HG02642 (cell line): ENCODE measurements around the gene LTB.
A peak's percentile ranks its signal among the peaks of the same experiment; 100 is the strongest.

Source experiments
- ATAC-seq: cut with Tn5 transposase; IDR thresholded peaks from one replicate; pipeline ENCODE4 v1.9.1; 2021; ENCODE audit warnings: mild to moderate bottlenecking; ENCODE audit not compliant: unreplicated experiment, poor library complexity

LTB gene, protein sequence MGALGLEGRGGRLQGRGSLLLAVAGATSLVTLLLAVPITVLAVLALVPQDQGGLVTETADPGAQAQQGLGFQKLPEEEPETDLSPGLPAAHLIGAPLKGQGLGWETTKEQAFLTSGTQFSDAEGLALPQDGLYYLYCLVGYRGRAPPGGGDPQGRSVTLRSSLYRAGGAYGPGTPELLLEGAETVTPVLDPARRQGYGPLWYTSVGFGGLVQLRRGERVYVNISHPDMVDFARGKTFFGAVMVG

DNA sequence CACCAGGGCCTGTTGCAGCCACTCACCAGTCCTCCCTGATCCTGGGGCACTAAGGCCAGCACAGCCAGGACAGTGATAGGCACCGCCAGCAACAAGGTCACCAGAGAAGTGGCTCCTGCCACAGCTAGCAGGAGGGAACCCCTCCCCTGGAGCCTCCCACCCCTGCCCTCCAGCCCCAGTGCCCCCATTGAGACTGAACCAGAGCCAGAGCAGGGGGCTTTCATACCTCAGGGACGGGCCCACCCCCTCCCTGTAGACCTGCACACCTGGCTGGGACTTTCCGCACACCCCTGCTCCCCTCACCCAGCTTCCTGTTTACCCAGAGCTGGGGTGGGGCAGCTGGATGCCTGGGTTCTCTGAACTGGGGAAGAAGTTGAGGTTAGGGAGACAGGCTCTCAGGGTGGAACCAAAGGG is at the start of gene LTB:
LTB (minus strand) TSS at position 195 of the 414 bp plus-strand sequence; CDS start at position 188, 7 bp downstream.
- ATAC-seq: no peak

DNA sequence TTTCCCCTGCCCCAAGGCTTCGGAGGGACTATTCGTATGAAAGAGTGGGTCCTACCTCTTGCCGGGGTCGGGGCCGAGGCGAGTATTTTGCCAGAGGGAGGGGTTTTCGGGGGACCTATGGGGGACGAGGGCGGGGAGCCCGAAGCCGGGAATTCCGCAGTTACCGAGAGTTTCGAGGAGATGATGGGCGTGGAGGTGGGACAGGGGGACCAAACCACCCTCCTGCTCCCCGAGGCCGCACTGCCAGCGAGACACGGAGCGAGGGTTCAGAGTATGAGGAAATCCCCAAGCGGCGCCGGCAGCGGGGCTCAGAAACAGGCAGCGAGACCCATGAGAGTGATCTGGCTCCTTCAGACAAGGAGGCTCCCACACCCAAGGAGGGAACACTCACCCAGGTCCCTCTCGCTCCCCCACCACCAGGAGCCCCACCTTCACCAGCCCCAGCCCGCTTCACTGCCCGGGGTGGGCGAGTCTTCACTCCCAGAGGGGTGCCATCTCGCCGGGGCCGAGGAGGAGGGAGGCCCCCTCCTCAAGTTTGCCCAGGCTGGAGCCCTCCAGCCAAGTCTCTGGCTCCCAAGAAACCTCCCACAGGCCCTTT is 49.6 kb upstream of the LTB start:
- no peak for ATAC-seq

GRCh38 chr6:31631209-31631608 is 49.0 kb upstream of the LTB start:
- ATAC-seq: no peak

GRCh38 chr6:31630177-31630934 is 48.1 kb upstream of the LTB start:
- no peak for ATAC-seq

GRCh38 chr6:31629014-31629413 is 46.8 kb upstream of the LTB start:
- ATAC-seq: no peak

- ATAC-seq: no peak
Observed at GRCh38 chr6:31627690-31628287, 45.6 kb upstream of the LTB start.

GRCh38 chr6:31626952-31627351 is 44.7 kb upstream of the LTB start:
- no peak for ATAC-seq

DNA sequence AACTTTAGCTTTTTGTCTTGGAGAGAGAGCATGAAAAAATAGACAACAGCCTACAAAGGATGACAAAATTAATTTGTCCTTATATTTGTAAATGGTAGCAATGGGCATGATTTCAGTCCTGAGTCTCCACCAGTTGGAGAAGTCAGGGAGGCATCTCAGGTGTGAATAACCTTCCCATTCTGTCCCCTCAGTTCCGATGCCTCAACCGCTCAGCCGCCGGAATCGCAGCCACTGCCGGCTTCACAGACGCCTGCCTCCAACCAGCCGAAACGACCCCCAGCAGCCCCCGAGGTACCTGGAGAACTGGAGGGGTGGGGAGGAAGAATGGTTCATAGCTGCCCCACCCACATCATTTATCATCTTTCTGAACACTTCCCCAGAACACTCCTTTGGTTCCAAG is 41.8 kb upstream of the LTB start:
- ATAC-seq: no peak

DNA sequence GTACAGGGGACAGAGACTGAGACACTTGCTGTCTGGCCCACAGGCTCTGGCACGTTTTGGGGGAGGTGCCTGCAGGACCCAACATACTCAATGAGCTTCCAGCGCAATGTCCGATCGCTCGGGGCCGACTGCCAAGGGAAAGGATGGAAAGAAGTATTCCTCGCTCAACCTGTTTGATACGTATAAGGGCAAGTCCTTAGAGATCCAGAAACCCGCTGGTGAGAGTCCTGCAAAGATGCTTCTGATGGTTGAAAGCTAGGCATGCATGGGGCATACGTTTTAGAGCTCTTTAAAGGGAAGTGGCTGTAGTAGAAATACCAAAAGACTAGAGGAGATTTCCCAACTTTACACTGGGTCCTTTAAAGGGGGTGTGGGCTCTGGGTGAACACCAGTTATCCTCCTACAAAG is 40.5 kb upstream of the LTB start:
- ATAC-seq: no peak

DNA sequence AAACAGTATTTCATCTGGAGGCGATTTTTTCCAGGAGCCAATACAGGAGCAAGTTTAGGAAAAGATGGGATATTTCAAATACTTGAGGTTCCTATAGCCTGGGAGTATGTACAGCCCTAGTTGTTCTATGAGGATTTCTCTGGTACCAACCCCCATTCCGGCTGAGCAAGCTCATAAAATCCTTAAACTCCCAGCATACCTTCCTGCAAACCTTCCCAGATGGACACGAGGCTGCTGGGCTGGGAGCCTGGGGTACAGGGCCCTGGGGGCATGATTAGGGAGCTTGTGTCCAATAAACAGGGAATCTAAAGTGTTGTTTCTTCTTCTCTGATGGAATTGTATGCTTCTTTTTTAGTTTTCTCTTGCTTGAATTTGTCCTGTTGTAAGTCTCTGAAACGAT is 39.8 kb upstream of the LTB start:
- no peak for ATAC-seq

- ATAC-seq: no peak
Observed at GRCh38 chr6:31621320-31621939, 39.2 kb upstream of the LTB start.

- peak; percentile 60 for ATAC-seq
Observed at GRCh38 chr6:31620586-31621319, 38.5 kb upstream of the LTB start, which contains the start of gene PRRC2A. Gene PRRC2A, plus strand, starts transcription at chr6:31620715. Its CDS starts 2,075 bp downstream, at chr6:31622790.

- ATAC-seq: peak; percentile 85
Observed at GRCh38 chr6:31619805-31620585, 37.8 kb upstream of the LTB start.

- ATAC-seq: no peak
Observed at GRCh38 chr6:31617010-31617409, 34.8 kb upstream of the LTB start.

- ATAC-seq: no peak
Observed at GRCh38 chr6:31615748-31616147, 33.5 kb upstream of the LTB start.

- ATAC-seq: no peak
Observed at GRCh38 chr6:31614684-31615578, 32.7 kb upstream of the LTB start, which contains the start of gene AIF1. Gene AIF1, plus strand, starts transcription at chr6:31615234. Its CDS starts 96 bp downstream, at chr6:31615330.

DNA sequence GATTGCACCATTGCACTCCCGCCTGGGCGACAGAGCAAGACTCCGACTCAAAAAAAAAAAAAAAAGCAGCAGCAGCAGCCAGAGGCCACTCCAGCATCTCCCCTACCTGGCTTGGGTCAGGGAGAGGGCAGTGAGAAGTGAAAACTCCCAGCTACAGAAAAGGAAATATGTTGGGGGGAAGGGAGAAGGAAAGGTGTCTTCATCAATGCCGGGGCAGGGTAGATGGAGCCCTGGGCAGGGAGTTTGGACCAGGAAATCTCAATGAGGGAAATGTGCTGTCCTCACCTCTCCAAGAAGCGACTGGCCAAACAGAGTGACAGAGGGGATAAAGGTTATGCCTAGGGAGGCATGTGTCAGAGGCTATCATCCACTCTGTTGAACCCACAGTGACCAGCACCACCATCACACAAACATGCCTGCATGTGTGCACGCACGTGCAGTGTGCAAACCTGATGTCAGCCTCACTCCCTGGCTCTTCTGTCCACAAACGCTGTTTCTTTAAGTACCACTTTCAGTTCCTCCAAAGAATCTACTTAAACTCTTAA is 31.9 kb upstream of the LTB start:
- ATAC-seq: no peak

DNA sequence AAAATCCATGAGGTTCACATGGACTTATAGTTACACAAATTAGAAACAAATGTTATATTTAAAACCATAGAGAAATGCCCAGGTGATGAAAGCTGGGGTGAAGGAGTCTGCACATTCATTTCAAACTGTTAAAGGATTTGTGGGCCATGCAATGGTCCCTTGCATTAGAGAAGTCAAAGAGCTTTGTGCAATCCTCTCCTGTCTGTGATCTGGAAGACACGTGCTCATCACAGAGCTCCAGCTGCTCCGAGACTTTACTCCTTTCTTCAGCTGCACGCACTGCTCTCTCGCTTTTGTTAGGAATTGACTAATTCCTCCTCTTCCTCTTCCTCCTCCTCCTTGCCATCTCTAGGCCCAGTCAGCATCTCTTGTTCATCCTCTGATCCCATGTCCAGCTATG is 28.7 kb upstream of the LTB start:
- ATAC-seq: no peak
